ENCODE data around the gene TET2. TPM values are rescaled to one million over a fixed set of nuclear protein-coding genes. Genes with fewer than 3 reads are reported as not detected.

Gene TET2
- polyA plus RNA-seq (ENCODE audit: insufficient read length in 3 of 3), result 10 to 100 TPM; 20.4 to 26.5 (median 26.4) TPM
- long read RNA-seq, donor 1, result 0 reads
- long read RNA-seq, donor 2, partial matches to known transcripts, result 35 of 142 reads
- long read RNA-seq, donor 2, other reads (novel, unspliced or antisense), result 107 of 142 reads
- long read RNA-seq, donor 3, partial matches to known transcripts, result 25 of 97 reads
- long read RNA-seq, donor 3, other reads (novel, unspliced or antisense), result 72 of 97 reads
- long read RNA-seq, donor 4, result 0 reads
- long read RNA-seq, donor 5, partial matches to known transcripts, result 22 of 91 reads
- long read RNA-seq, donor 5, other reads (novel, unspliced or antisense), result 69 of 91 reads
- long read RNA-seq, donor 6, full-length matches to known transcripts, result 1 of 16 reads
- long read RNA-seq, donor 6, partial matches to known transcripts, result 15 of 16 reads
- long read RNA-seq, donor 6, other reads (novel, unspliced or antisense), result 0 of 16 reads
- long read RNA-seq, donor 7, partial matches to known transcripts, result 7 of 8 reads
- long read RNA-seq, donor 7, other reads (novel, unspliced or antisense), result 0 of 8 reads
- long read RNA-seq, donor 8, partial matches to known transcripts, result 0 of 15 reads
- long read RNA-seq, donor 8, other reads (novel, unspliced or antisense), result 15 of 15 reads
- long read RNA-seq, donor 9, result 0 reads
- long read RNA-seq, donor 10, partial matches to known transcripts, result 53 of 128 reads
- long read RNA-seq, donor 10, other reads (novel, unspliced or antisense), result 74 of 128 reads
- long read RNA-seq, donor 11, result 0 reads
- long read RNA-seq, donor 12, full-length matches to known transcripts, result 1 of 1 reads
- long read RNA-seq, donor 12, partial matches to known transcripts, result 0 of 1 reads
- long read RNA-seq, donor 12, other reads (novel, unspliced or antisense), result 0 of 1 reads
- long read RNA-seq, donor 13, partial matches to known transcripts, result 7 of 7 reads
- long read RNA-seq, donor 13, other reads (novel, unspliced or antisense), result 0 of 7 reads
- long read RNA-seq, donor 14, partial matches to known transcripts, result 145 of 276 reads
- long read RNA-seq, donor 14, other reads (novel, unspliced or antisense), result 131 of 276 reads
- long read RNA-seq, donor 15, partial matches to known transcripts, result 6 of 6 reads
- long read RNA-seq, donor 15, other reads (novel, unspliced or antisense), result 0 of 6 reads
- long read RNA-seq, donor 16, result 0 reads

DNA sequence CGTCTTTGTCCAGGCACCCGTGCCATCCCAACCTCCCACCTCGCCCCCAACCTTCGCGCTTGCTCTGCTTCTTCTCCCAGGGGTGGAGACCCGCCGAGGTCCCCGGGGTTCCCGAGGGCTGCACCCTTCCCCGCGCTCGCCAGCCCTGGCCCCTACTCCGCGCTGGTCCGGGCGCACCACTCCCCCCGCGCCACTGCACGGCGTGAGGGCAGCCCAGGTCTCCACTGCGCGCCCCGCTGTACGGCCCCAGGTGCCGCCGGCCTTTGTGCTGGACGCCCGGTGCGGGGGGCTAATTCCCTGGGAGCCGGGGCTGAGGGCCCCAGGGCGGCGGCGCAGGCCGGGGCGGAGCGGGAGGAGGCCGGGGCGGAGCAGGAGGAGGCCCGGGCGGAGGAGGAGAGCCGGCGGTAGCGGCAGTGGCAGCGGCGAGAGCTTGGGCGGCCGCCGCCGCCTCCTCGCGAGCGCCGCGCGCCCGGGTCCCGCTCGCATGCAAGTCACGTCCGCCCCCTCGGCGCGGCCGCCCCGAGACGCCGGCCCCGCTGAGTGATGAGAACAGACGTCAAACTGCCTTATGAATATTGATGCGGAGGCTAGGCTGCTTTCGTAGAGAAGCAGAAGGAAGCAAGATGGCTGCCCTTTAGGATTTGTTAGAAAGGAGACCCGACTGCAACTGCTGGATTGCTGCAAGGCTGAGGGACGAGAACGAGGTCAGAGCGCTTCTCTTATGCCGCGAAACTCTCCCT is at the start of gene TET2:
Gene TET2, plus strand, starts transcription at position 601 of the 740 bp plus-strand sequence. CDS start 87,067 bp downstream, outside the sequence.
- DNase-seq, result peak; percentile 84

DNA sequence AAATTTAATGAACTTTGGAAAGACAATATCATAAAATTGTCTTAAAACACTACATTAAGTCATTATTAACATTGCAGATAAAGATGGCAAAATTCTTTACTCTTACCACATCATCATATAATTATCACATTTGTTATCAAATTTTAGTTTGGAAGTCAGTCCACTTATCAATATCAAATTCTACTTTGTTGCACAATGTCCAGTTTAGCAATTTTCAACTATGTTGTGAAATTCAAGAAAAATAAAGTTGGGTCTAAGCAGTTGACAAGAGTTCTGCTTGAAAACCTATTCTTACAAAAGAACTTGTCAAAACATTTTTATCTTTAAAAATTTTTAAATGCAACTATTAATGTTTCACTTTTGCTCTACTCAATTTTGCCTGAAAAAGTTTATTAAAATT is 44.7 kb upstream of the TET2 start:
- DNase-seq, result no peak

DNA sequence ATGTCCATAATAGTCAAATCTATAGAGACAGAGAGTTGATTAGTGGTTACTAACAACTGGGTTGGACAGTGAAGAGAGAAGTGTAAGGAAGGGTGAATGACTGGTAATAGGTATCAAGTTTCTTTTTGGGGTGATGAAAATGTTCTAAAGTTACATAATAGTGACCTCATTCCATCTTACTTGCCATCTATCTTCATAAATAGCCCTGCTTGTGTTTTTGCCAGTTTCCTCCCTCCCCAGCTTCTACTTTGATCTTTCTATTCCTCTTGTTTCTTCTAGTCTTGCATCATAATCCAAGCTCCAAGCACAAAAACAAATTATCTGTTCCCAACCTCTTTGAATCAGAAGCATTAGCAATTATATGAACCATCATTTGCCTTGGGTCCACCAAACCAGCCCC is 40.2 kb upstream of the TET2 start:
- no peak for DNase-seq

DNA sequence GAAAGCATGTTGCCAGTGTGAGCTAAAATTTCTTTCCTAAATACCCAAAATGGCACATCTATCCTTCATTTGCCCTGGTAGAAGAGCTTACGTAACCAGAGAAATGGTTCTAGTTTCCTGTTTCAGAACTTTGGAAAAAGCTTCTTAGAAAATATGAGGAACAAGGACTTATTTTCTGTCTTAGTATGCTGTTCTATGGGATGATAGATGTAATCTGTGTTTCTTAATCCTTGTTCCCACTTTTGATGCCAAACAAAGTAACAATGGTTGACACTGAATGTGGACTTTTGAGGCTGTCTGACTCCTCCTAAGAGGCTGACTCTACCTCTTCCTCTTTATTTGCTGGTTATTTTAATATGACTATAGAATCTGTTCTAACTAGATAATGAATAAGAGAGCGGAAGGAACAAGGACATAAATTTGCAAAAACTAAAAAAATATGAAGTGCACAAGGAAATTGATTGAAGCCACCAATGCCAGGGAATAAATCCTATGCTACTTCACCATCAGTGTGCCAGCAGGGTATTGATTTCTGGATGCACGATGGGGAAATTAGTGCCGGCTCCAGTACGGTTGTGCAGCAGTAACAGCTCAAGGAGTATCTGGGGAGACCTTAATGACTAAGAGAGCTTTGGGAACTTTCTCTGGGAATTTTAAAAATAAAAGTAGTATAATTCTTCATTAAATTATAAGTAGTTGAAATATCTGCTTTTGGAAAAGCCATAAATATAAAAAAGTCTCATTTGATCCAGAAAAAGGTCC is 39.4 kb upstream of the TET2 start:
- DNase-seq, result no peak

DNA sequence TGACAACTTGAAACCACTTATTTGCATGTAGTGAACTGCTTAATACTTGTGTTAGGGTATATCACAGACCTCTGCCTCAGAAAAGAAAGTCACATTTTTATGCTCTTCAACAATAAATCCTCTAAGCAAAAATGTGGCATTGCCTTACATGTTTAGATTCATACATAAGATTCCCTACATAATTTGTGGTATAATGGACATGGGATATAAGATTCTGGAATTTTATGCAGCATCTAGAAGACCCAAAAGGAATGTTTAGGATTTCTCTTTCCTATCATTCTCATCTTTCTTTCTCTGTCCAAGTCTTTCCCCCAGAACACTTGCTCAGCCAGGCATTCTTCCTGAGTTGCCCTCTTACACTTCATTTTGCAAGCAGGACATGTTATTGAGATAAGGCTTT is 37.7 kb upstream of the TET2 start:
- no peak for DNase-seq

DNA sequence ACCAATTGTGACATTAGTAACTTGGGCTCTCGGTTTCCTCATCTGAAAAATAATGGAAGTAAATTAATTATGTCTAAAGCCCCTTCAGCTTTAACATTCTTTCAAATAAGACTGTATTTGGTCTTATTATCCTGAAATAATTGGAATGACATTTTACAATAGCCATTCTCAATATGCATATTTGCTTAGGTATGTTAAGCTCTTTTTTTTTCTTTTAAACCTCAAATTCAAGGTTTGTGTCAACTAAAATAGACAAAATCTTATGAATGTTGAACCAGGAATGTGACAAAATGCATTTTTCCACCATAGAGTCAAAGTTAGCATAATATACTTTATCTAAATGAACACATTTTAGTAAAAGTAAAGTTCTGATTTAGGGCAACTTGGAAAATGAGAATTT is 34.4 kb upstream of the TET2 start:
- DNase-seq, result no peak

DNA sequence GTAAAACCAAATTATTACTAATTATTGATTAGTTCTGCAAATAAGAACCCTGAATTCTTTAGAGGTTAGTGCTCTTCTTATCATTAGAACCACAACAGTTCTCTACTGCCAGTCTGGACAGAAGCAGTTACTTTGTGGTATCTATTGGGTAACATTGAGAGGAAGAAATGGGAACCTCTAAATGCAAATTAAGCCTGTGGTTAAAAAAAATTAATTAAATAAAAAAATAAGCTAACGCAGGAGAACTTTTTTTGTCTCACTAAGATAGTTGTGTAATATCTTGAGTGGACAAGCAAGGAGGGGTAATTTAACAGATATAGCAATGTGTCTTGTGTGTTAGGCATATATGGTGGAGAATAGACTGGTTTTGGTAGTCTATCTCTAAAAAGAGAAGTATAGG is 32.9 kb upstream of the TET2 start:
- no peak for DNase-seq

DNA sequence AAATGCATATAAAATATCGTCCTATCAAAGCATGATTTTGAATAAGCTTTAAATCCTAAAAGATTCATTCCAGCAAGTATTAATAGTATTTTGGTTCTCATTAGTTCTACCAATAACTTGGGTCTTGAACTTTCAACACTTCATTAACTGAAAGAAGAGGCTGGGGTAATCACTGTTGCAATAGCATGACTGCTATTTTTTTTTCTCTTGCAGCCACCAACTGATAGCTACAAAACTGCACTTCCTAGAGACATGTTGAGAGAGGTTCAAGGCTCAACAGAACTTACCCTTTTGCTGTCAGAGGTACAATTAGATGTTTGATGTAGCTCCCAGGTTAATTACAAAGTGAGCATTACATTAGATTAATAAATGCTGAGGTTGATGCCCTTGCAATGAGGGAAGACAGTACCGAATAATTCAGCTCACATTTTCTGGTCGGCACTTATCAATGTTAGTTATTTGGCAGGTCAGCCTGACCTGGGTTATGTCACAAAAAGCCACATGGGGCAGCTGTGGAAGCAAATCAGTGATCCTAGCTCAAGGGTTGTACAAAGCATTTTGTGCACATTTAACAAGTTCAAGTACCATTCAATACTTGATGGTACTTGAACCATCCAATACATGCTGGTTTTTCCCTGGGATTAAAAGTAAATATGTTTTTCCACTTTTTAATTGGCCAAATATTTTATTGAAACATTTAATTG is 29.9 kb upstream of the TET2 start:
- no peak for DNase-seq

DNA sequence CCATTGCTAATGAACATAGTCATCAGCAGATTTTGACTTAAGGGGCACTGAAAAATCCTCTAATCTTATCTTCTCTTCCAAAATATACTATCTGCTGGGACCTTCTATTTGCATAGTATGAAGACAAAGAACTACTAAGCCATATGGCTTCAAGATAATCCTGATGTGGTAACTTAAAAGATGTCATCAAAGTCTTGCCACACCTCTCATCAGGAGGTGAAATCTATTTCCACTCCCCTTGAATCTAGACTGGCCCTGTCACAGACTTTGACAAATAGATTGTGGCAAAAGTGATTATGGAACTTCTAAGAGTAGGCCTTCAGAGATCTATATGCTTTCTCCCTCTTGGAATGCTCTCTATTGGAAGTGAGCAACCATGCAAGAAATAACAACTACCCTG is 27.3 kb upstream of the TET2 start:
- DNase-seq, result no peak

DNA sequence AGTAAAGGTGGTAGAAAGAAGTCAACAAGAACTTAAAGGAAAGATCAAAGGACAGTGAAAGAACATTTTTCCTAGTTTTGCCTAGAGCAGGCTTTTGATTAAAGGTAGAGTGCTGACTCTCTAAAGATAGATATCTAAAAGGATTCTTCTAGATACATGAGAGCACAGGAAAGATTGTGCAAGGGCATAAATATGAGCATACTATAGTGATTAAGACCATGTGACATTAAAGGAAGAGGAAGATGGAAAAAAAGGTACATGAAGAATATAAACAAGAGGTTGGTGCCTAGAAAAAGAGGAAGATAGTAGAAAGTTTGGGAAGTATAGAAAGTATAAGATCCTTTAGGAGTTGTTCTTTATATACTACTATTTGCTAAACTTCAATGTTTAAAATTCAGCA is 26.1 kb upstream of the TET2 start:
- no peak for DNase-seq

DNA sequence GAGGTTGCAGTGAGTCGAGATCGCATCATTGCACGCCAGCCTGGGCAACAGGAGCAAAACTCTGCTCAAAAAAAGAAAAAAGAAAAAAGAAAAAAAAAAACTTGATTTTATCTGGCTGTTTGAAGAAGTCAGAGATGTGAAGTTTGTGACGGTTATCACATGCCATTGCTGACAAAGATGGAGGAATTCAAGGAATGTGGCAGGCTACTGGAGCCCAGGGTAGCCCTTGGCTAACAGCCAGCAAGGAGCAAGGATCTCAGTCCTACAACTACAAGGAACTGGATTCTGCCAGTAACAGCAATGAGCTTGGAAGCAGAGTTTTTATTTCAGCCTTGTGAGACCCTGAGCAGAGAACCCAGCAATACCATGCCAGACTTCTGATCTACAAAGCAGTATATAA is 24.3 kb upstream of the TET2 start:
- no peak for DNase-seq

DNA sequence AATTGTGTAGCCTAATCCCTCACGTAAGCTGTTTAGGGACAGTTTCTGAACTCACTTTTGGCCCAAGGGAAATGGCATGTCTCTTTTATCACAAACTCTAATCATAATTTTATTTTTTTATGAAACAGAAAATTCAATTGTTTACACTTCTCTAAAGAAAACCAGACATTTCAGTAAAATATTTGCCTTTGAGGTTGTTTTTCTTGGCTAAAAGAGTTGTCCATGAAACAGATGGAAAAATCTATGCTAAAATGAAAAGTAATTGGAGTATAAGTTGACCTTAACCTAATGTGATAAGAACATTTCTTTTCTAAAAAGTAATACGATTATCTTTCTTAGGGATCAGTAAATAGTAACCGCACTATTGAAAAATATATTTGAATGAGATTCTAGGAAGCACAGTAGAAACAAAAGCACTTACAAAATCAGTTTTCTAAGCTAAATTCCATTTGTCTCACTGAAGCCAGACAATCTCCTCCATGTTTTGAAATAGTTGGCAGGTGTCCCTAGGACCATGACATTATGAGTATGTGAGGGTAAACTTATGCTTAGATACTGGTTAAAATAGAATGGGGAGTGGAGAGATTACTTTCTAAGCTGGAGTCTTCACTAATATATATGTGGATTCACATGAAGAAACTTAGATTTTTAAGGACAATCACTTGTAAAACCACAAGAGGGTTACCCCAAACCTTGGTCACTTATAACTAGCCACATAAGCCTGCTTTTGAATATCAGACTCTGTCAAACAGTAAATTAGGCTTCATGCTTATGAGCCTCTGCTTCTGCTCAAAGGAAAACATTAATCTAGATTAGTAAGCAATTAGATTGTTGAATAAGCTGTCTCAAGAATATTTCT is 20.1 kb upstream of the TET2 start:
- DNase-seq, result no peak

DNA sequence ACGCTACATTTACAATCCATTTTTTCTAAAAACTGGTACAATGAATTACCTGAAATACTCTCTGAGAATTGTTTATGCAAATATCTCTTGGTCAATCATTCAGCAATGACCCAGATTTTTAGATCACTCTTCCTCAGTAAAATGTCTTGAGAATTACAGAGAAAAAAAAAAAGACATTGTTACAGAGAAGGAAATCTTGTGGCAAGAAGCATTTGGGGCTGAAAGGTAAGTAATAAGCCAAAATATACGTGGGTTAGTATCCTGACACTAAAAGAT is 19.6 kb upstream of the TET2 start:
- no peak for DNase-seq

DNA sequence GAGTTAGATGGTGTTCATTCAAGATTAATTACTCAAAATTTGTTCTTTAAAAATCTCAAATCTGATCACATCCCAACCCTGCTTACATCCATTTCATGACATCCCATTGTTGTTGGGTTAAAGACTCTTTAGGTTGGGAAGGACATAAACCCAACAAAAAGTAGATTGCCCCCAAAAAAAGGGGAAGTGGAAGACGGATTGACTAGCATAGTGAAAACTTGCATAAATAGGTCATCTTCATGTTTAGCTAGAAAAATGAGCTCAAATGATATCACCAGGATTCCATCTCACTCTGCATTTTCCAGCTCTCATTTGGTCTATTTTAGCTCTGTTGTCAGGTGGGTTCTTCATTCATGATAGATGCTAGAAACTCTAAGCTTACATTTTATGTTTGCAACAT is 18.5 kb upstream of the TET2 start:
- no peak for DNase-seq

DNA sequence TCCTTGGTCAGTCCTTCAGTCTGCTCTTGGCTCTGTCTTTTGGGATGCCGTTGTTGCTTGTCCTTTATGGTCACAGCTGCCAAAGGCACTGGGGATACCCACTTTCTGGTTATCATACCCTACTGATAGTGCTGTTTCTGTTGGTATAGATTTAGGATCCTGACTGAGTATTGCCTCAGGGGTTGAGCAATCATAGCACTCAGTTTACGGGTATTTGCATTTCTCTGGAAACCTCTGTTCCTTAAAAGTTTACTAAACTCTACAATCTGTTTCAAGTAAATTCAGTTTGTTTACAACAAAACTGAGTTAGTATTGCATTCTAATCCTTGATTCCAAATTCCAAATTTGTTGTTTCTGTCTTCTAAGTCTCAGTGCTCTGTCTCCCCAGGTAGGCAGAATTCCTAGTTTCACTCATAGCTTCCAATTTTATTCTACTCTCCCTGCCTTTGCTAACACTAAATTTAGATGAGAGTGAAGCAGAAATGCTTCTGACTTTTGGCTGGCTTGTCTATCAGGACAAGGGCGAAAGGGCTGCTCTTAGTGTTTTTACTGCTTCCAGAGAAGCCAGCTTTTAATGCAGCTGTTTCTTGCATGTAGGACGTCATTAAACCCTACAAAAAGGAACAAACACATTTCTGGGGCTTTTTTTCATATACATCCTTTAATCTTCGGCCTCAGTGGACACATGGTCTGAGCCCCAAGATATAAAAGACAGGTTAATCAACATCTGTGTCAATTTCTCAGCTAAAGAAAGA is 17.2 kb upstream of the TET2 start:
- DNase-seq, result no peak

DNA sequence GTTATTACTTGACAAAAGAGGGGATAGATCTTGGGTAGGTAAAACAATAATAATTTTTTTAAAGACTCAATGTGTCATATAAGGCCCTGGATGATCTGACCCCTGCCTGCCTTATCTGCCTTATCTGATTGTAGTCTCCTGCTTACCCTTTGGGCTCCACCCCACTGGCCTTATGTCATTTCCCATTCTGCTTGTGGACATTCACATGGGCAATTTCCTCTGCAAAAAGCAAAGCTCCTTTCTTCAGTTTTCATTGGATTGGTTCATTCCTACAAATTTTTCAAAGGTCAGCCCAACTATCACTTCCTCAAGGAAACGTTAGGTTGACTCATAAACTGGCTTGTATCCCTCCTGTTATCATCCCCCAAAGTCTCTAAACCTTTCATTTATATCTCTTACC is 15.7 kb upstream of the TET2 start:
- no peak for DNase-seq

DNA sequence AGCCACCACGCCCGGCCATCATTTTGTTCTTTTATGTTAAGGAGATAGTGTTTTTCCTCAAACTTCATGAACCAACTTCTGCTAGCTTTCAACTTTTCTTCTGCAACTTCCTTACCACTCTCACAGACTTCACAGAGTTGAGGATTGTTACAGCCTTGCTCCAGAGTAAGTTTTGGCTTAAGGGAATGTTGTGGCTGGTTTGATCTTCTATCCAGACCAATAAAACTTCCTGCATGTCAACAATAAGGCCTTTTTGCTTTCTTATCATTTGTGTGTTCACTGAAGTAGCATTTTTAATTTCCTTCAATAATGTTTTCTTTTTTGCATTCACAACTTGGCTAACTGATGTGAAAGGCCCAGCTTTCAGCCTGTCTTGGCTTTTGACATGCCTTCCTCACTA is 12.7 kb upstream of the TET2 start:
- DNase-seq, result no peak

DNA sequence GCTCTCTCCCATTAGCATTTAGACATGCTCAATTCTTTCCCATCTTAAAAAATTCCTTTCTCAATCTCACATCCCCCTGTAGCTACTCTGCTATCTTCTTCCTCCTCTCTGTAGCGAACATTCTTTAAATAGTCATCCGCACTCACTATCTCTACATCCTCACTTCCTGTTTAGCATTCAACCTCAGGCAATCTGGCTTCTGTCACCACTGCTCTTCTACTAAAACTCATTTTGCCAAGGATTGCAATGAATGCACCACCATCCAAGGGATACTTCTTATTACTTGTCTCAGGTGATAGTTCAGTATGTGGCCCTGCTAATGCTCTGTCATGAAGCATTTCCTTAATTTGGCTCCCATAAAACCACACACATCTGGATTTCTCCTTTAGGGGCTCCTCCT is 10.9 kb upstream of the TET2 start:
- DNase-seq, result no peak
